Liver (tissue), 9 donors: ENCODE data around the gene LIMA1. TPM values are rescaled to one million over a fixed set of nuclear protein-coding genes. Genes with fewer than 3 reads are reported as not detected.

Experiments
- DNase-seq: peaks from one replicate; pipeline ENCODE4 v3.0.0-alpha.2; 2017; ENCODE audit warnings: low spot score
- H3K27ac ChIP-seq, 2 donors: one replicate each; pipeline ENCODE4 v1.7.0; 2013; ENCODE audit warnings: inconsistent platforms in 2 of 2, low read length in 2 of 2, control low read depth in 1 of 2, low read depth in 1 of 2, mild to moderate bottlenecking in 1 of 2
- H3K27me3 ChIP-seq, 4 donors: one replicate each; pipeline versions ENCODE4 v1.6.1 to v1.7.0; 2013; ENCODE audit warnings: low read length in 3 of 4, inconsistent platforms in 1 of 4, mild to moderate bottlenecking in 1 of 4, moderate library complexity in 1 of 4; ENCODE audit not compliant: control insufficient read depth in 4 of 4, insufficient read depth in 4 of 4
- H3K36me3 ChIP-seq, 4 donors: one replicate each; pipeline versions ENCODE4 v1.6.1 to v1.7.0; 2013; ENCODE audit warnings: low read length in 3 of 4, mild to moderate bottlenecking in 3 of 4, low read depth in 1 of 4, moderate library complexity in 1 of 4; ENCODE audit not compliant: control insufficient read depth in 4 of 4, insufficient read depth in 3 of 4
- H3K4me1 ChIP-seq, 4 donors: one replicate each; pipeline versions ENCODE4 v1.6.1 to v1.7.0; 2013; ENCODE audit warnings: low read length in 3 of 4, mild to moderate bottlenecking in 3 of 4, moderate library complexity in 1 of 4; ENCODE audit not compliant: control insufficient read depth in 4 of 4, insufficient read depth in 4 of 4
- H3K4me3 ChIP-seq, 3 donors: one replicate each; pipeline versions ENCODE4 v1.6.1 to v1.7.0; 2013; ENCODE audit warnings: low read length in 3 of 3, control low read depth in 1 of 3, low read depth in 1 of 3, mild to moderate bottlenecking in 1 of 3
- H3K9ac ChIP-seq, 2 donors: one replicate each; pipeline ENCODE4 v1.7.0; 2013; ENCODE audit warnings: low read length in 2 of 2, mild to moderate bottlenecking in 2 of 2, moderate library complexity in 2 of 2, control low read depth in 1 of 2, low read depth in 1 of 2
- H3K9me3 ChIP-seq, 4 donors: one replicate each; pipeline versions ENCODE4 v1.6.1 to v1.7.0; 2013; ENCODE audit warnings: low read length in 3 of 4; ENCODE audit not compliant: control insufficient read depth in 4 of 4
- EGR1 ChIP-seq, 2 donors: IDR thresholded peaks; 2 replicates each; pipeline ENCODE4 v1.6.1; 2016 to 2018; ENCODE audit warnings: antibody characterized with exemption in 2 of 2, low read depth in 2 of 2
- FOXA1 ChIP-seq: IDR thresholded peaks from 2 replicates; pipeline ENCODE4 v1.6.1; 2016; ENCODE audit warnings: antibody characterized with exemption
- FOXA2 ChIP-seq: IDR thresholded peaks from 2 replicates; pipeline ENCODE4 v1.6.1; 2016; ENCODE audit warnings: antibody characterized with exemption
- GABPA ChIP-seq, 2 donors: IDR thresholded peaks in 1 of 2; conservative IDR thresholded peaks in 1 of 2; 2 replicates each; pipeline ENCODE4 v1.6.1; 2016; ENCODE audit warnings: antibody characterized with exemption in 2 of 2, mild to moderate bottlenecking in 1 of 2, moderate library complexity in 1 of 2
- HNF4A ChIP-seq, 2 donors: conservative IDR thresholded peaks; 2 replicates each; pipeline ENCODE4 v1.6.1; 2016; ENCODE audit warnings: antibody characterized with exemption in 2 of 2, mild to moderate bottlenecking in 2 of 2
- HNF4G ChIP-seq: IDR thresholded peaks from 2 replicates; pipeline ENCODE4 v1.6.1; 2016; ENCODE audit warnings: antibody characterized with exemption
- JUND ChIP-seq, 2 donors: IDR thresholded peaks; 2 replicates each; pipeline ENCODE4 v1.6.1; 2016; ENCODE audit warnings: antibody characterized with exemption in 2 of 2
- NR2F2 ChIP-seq: IDR thresholded peaks from 2 replicates; pipeline ENCODE4 v1.6.1; 2016; ENCODE audit warnings: antibody characterized with exemption
- RXRA ChIP-seq, 2 donors: IDR thresholded peaks; 2 replicates each; pipeline ENCODE4 v1.6.1; 2017 to 2018; ENCODE audit warnings: antibody characterized with exemption in 2 of 2, mild to moderate bottlenecking in 1 of 2
- SP1 ChIP-seq: IDR thresholded peaks from 2 replicates; pipeline ENCODE4 v1.6.1; 2018; ENCODE audit warnings: antibody characterized with exemption, mild to moderate bottlenecking
- TAF1 ChIP-seq: conservative IDR thresholded peaks from 2 replicates; pipeline ENCODE4 v1.6.1; 2016; ENCODE audit warnings: antibody characterized with exemption, mild to moderate bottlenecking
- YY1 ChIP-seq: IDR thresholded peaks from 2 replicates; pipeline ENCODE4 v1.6.1; 2016; ENCODE audit warnings: antibody characterized with exemption, mild to moderate bottlenecking
- WGBS: extraction: QIAGEN DNeasy Blood & Tissue Kit; methylation state at CpG from one replicate; pipeline ENCODE4 v1.1.7; 2013; 5-methylcytosine and 5-hydroxymethylcytosine counted together
- polyA plus RNA-seq, 2 donors: library from polyadenylated mRNA; stranded (reverse) in 1 of 2; unstranded in 1 of 2; fragments of 200-250 nt in 1 of 2; fragments of >200 nt in 1 of 2; fragmentation: Nextera tagmentation in 1 of 2; extraction: Ambion mirVana in 1 of 2; gene quantifications; one replicate each; pipeline versions ENCODE4 v1.2.1 to v1.2.3, GENCODE V29; 2013 to 2015
- total RNA-seq, 2 donors: library from RNA; depleted of rRNA; stranded (reverse); fragments of >200 nt; gene quantifications; one replicate each; pipeline ENCODE4 v1.2.3, GENCODE V29; 2014
- TF ChIP-seq, protein P1 (sequence below): IDR thresholded peaks from 2 replicates; pipeline ENCODE4 v1.6.1; 2016; ENCODE audit warnings: antibody characterized with exemption
- TF ChIP-seq, protein P2 (sequence below): IDR thresholded peaks from 2 replicates; pipeline ENCODE4 v1.6.1; 2016; ENCODE audit warnings: antibody characterized with exemption
- TF ChIP-seq, protein P3 (sequence below): IDR thresholded peaks from 2 replicates; pipeline ENCODE4 v1.6.1; 2016; ENCODE audit warnings: antibody characterized with exemption, mild to moderate bottlenecking
- TF ChIP-seq, protein P4 (sequence below): IDR thresholded peaks from 2 replicates; pipeline ENCODE4 v1.6.1; 2016; ENCODE audit warnings: antibody characterized with exemption
- TF ChIP-seq, protein P5 (sequence below): fragments of 150-350 bp; IDR thresholded peaks from 2 replicates; pipeline ENCODE4 v1.5.1; 2017; ENCODE audit warnings: improper control_type of control experiment, low read depth, low read length; ENCODE audit not compliant: missing input control
- donor health status: healthy.
- donor health status: healthy.
- donor health status: healthy.
- donor health status: healthy.
- donor health status: healthy.

The LIMA1 gene
- total and polyA plus RNA-seq, 4 donors: 8.1 to 17.5 (median 13.5) TPM

DNA sequence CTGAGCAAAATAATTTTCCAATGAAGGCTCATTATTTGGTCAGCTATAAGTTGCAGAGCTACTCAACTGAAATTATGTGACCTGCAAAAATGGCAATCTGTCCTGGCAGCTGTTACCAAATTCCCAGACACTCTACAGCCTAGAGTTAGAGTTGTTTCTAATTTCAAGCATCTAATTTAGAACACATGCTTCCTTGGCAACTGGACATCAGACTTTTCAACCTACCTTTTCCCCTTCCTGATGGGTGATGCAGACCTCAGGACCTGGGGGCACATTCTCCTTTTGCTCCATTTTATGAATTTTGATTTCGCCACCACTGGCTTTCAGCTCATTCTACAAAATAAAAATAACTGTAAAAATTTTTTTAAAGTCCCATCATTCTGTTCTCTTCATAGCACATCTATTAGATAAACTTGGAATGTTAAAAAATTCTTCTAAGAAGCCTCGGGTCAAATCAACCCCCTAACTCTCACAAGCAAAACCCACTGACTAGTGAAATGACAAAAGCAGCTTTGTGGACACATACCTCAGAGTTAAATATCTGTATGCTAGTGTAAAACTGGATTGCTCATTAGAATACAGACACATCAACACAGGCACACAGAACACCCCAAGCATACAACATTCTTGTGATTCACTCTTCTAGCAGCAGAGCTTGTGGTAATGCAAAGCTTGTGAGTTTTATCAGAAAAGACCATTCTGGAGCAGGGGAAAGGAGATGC lies 82.6 kb downstream of the LIMA1 start:
- TF ChIP-seq JUND (IDR thresholded peaks at IDR 0.05) (no peak), HNF4A (conservative IDR thresholded peaks at IDR 0.05) (no peak), FOXA1 (no peak), RXRA (IDR thresholded peaks at IDR 0.05) (no peak), HNF4G (no peak), TAF1 (no peak), FOXA2 (no peak), EGR1 (IDR thresholded peaks at IDR 0.05; ENCODE audit: low read depth in 2 of 2) (no peak), YY1 (no peak), SP1 (no peak)
- TF ChIP-seq, protein P1, sequence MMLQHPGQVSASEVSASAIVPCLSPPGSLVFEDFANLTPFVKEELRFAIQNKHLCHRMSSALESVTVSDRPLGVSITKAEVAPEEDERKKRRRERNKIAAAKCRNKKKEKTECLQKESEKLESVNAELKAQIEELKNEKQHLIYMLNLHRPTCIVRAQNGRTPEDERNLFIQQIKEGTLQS: no peak
- TF ChIP-seq, protein P2, sequence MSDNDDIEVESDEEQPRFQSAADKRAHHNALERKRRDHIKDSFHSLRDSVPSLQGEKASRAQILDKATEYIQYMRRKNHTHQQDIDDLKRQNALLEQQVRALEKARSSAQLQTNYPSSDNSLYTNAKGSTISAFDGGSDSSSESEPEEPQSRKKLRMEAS: no peak
- TF ChIP-seq, protein P3, sequence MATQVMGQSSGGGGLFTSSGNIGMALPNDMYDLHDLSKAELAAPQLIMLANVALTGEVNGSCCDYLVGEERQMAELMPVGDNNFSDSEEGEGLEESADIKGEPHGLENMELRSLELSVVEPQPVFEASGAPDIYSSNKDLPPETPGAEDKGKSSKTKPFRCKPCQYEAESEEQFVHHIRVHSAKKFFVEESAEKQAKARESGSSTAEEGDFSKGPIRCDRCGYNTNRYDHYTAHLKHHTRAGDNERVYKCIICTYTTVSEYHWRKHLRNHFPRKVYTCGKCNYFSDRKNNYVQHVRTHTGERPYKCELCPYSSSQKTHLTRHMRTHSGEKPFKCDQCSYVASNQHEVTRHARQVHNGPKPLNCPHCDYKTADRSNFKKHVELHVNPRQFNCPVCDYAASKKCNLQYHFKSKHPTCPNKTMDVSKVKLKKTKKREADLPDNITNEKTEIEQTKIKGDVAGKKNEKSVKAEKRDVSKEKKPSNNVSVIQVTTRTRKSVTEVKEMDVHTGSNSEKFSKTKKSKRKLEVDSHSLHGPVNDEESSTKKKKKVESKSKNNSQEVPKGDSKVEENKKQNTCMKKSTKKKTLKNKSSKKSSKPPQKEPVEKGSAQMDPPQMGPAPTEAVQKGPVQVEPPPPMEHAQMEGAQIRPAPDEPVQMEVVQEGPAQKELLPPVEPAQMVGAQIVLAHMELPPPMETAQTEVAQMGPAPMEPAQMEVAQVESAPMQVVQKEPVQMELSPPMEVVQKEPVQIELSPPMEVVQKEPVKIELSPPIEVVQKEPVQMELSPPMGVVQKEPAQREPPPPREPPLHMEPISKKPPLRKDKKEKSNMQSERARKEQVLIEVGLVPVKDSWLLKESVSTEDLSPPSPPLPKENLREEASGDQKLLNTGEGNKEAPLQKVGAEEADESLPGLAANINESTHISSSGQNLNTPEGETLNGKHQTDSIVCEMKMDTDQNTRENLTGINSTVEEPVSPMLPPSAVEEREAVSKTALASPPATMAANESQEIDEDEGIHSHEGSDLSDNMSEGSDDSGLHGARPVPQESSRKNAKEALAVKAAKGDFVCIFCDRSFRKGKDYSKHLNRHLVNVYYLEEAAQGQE: no peak
- TF ChIP-seq, protein P4, sequence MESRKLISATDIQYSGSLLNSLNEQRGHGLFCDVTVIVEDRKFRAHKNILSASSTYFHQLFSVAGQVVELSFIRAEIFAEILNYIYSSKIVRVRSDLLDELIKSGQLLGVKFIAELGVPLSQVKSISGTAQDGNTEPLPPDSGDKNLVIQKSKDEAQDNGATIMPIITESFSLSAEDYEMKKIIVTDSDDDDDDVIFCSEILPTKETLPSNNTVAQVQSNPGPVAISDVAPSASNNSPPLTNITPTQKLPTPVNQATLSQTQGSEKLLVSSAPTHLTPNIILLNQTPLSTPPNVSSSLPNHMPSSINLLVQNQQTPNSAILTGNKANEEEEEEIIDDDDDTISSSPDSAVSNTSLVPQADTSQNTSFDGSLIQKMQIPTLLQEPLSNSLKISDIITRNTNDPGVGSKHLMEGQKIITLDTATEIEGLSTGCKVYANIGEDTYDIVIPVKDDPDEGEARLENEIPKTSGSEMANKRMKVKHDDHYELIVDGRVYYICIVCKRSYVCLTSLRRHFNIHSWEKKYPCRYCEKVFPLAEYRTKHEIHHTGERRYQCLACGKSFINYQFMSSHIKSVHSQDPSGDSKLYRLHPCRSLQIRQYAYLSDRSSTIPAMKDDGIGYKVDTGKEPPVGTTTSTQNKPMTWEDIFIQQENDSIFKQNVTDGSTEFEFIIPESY: no peak
- Histone ChIP-seq H3K27ac (no peak overlapping the region), H3K9ac (no peak overlapping the region), H3K4me1 (no peaks in the 10 kb centered on the region), H3K27me3 (no peaks in the 10 kb centered on the region), H3K9me3 (no peaks in the 10 kb centered on the region), H3K36me3 (peaks cover 6 to 13% (median 11%) of the 10 kb centered on the region in 4 donors), H3K4me3 (no peak overlapping the region)
- 90% methylated on average over 2 of the region's 2 CpGs for WGBS
- DNase-seq: no peak

DNA sequence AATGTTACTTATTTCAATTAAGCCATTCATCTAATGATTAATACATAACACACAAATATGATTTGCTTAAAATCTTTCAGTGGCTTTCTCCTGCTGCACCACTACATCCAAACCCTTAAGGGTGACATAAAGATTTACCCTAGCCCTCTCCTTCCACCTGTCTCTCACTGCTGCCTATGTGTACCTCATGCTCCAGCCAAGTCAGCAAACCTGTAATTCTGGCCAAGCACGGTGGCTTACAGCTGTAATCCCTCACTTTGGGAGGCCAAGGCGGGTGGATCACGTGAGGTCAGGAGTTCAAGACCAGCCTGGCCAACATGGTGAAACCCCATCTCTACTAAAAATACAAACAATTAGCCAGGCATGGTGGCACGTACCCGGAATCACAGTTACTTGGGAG lies 84.5 kb downstream of the LIMA1 start:
- no peaks in the 10 kb centered on the region for H3K4me1 ChIP-seq
- no peak for DNase-seq
- 93% methylated on average over 5 of the region's 5 CpGs for WGBS
- H3K27me3 ChIP-seq: no peaks in the 10 kb centered on the region
- H3K36me3 ChIP-seq: peaks cover 2 to 8% (median 4%) of the 10 kb centered on the region in 4 donors
- H3K9ac ChIP-seq: no peak overlapping the region
- no peak overlapping the region for H3K4me3 ChIP-seq
- no peak overlapping the region for H3K27ac ChIP-seq
- no peaks in the 10 kb centered on the region for H3K9me3 ChIP-seq
- TF ChIP-seq, protein P5, sequence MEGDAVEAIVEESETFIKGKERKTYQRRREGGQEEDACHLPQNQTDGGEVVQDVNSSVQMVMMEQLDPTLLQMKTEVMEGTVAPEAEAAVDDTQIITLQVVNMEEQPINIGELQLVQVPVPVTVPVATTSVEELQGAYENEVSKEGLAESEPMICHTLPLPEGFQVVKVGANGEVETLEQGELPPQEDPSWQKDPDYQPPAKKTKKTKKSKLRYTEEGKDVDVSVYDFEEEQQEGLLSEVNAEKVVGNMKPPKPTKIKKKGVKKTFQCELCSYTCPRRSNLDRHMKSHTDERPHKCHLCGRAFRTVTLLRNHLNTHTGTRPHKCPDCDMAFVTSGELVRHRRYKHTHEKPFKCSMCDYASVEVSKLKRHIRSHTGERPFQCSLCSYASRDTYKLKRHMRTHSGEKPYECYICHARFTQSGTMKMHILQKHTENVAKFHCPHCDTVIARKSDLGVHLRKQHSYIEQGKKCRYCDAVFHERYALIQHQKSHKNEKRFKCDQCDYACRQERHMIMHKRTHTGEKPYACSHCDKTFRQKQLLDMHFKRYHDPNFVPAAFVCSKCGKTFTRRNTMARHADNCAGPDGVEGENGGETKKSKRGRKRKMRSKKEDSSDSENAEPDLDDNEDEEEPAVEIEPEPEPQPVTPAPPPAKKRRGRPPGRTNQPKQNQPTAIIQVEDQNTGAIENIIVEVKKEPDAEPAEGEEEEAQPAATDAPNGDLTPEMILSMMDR: no peak
- TF ChIP-seq GABPA (IDR thresholded peaks at IDR 0.05 in 1 of 2, conservative IDR thresholded peaks at IDR 0.05 in 1 of 2): no peak
- no peak for TF ChIP-seq SP1
- TF ChIP-seq EGR1 (IDR thresholded peaks at IDR 0.05; ENCODE audit: low read depth in 2 of 2): no peak
- no peak for TF ChIP-seq HNF4G
- TF ChIP-seq, protein P4: no peak
- no peak for TF ChIP-seq NR2F2
- TF ChIP-seq TAF1: no peak
- no peak for TF ChIP-seq HNF4A (conservative IDR thresholded peaks at IDR 0.05)
- TF ChIP-seq, protein P3: no peak
- TF ChIP-seq, protein P2: no peak
